ENCODE results near the gene ZNF574. TPM values are rescaled to one million over a fixed set of nuclear protein-coding genes. Genes with fewer than 3 reads are reported as not detected.

The ZNF574 gene
- total RNA-seq, 1 experiment from 2014 or later, result 31.5 TPM

DNA sequence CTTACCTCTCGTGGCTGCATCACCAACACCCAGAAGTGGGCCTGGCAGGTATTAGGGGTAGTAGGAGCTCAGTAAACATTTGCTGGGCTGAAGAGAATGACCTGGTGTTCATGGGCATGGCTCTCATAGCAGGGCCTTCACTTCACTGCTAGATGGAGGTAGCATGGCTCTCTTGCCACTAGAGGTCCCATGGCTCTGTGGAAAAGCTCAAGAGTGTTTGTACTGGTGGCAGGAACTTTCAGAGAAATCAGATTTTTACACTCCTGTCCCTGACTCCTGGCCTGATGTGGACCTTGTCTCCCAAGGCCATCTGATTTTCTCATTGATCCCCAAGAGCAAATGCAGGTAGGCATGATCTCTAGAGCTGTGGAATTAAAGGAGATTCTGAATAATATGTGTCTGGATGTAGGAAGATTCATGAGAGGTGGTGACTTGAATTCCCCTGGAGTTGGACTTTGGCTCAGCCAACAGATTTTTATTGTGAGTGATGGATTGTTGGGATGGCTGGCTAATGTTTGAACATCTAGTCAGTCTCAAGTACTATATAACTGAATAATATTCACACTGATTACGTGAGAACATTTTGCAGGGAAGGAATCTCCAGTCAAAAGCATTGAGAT, 5.7 kb downstream of the ZNF574 start:
- H3K4me1 ChIP-seq, result no peaks in the 10 kb centered on the region
- H3K27me3 ChIP-seq, result no peaks in the 10 kb centered on the region
- peak in 1 of 2 experiments; percentile 44 for DNase-seq
- peaks cover 47% of the 10 kb centered on the region for H3K36me3 ChIP-seq
- no peak overlapping the region for H3K27ac ChIP-seq
- H3K4me3 ChIP-seq, result no peak overlapping the region
- no peaks in the 10 kb centered on the region for H3K9me3 ChIP-seq (replicated peaks)

DNA sequence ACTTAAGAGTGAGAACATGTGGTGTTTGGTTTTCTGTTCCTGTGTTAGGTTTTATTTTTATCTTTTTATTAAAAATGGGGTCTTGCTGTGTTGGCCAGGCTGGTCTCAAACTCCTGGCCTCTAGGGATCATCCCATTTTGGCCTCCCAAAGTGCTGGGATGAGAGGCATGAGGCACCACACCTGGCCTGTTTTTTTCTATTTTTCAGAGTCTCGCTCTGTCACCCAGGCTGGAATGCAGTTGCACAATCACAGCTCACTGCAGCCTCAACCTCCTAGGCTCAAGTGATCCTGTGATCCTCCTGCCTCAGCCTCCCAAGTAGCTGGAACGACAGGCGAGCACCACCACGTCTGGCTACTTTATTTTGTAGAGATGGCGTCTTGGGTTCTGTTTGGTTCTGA, 7.6 kb downstream of the ZNF574 start:
- Histone ChIP-seq H3K9me3 (replicated peaks) (no peaks in the 10 kb centered on the region), H3K4me1 (peaks cover 2% of the 10 kb centered on the region), H3K27ac (no peak overlapping the region), H3K36me3 (peaks cover 43% of the 10 kb centered on the region), H3K4me3 (no peak overlapping the region), H3K27me3 (no peaks in the 10 kb centered on the region)
- DNase-seq, result no peak

DNA sequence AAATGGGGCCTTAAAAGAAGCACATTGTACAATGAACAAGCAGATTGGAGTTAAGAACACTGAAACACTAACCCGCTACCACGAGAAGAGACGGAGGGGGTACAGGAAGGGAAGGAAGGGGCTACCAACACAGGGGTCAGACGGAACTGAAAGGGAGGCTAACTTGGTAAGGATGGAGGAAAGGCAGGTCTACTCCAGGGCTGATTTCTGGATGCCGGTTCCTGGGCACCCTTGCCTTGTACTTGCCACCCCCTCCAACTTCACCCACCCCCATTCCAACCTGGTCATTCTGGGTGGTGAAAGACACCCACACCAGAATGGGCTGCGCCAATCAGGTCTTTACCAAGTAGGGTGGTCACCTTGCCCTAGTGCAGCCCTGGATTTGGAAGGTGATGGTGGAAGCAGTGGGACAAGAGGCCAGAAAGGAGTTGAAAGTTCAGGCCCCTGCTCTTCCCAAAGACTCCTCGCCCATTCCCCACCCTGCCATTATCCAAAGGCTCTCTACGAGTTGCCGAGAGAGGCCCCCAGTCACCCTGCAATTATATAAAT, 10.3 kb downstream of the ZNF574 start:
- Histone ChIP-seq H3K27me3 (peaks cover 2% of the 10 kb centered on the region; the same call in 1 of the 2 replicates), H3K27ac (no peak overlapping the region), H3K4me1 (peaks cover 6% of the 10 kb centered on the region), H3K4me3 (no peak overlapping the region), H3K36me3 (peaks cover 18% of the 10 kb centered on the region), H3K9me3 (replicated peaks) (no peaks in the 10 kb centered on the region)
- DNase-seq, result no peak

DNA sequence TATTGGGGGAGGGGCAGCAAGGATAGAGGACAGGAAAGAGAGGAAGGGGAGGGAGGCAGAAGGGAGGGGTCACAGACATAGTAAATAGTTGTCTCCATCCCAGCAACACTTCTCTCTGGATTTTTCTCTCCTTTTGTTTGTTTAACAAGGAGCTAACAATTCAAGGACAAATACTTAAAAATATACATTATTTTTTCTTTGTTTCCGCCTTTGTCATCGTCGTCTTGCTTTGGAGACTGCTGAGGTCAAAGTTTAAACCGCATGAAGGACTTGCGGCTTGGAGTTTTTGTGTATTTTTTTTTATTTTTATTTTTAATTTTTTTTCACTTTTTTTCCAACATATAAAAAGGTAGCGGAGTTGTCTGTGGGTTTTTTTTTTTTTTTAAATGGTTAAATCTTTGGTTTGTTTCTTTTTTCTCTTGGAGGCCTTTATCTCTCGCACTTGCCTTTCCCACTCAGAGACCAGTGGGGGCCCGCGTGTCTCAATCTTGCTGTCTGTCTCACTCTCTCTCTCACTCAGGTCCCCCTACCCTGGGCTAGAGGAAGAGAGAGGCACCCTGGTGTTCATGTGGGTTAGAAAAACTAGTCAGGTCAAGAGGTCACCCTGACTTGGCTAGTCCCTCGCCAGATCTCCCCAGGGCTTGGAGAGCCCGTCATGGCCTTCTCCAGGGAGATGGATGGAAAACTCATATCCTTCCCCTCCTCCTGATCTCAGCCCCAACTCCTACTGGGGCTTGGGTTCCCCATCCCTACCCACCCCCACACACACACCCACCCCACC, 11.0 kb downstream of the ZNF574 start:
- no peak for DNase-seq
- Histone ChIP-seq H3K9me3 (replicated peaks) (no peaks in the 10 kb centered on the region), H3K4me3 (no peak overlapping the region), H3K27ac (no peak overlapping the region), H3K36me3 (peaks cover 11% of the 10 kb centered on the region), H3K27me3 (peaks cover 8% of the 10 kb centered on the region; the same call in 1 of the 2 replicates), H3K4me1 (peaks cover 9% of the 10 kb centered on the region)

DNA sequence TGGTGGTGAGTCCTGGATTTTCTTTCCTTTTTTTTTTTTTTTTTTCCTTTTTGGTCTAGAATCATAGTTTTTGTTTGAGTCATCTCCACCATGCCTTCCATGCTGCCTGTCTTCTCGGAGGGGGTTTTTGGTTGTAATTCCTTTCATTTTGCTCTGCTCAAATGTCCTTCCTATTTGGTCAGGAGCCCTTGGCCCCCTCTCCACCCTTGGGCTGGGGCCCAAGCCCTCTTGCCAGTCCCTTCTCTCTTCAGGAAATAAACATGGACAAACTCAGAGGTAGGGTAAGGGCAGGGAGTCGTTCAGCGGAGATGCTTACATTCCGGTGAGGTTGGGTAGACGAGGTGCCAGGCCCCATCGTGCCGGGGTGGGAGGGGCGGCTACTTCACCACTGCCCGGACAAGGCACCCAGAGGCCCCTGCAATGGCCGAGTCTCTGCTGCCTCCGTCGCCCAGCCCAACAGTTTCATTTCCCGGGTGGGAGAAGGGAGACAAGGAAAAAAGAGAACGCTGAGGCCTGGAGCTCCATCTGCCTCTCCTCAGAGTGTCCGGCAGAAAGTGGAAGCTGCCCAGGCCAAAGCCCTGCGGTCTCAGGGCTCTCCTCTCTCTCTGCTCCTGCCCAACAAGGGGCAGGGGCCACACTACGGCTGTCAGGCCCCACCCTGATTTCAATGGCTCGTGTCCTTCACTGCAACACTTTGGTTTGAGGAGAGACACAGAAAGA, 12.7 kb downstream of the ZNF574 start:
- no peak for DNase-seq

DNA sequence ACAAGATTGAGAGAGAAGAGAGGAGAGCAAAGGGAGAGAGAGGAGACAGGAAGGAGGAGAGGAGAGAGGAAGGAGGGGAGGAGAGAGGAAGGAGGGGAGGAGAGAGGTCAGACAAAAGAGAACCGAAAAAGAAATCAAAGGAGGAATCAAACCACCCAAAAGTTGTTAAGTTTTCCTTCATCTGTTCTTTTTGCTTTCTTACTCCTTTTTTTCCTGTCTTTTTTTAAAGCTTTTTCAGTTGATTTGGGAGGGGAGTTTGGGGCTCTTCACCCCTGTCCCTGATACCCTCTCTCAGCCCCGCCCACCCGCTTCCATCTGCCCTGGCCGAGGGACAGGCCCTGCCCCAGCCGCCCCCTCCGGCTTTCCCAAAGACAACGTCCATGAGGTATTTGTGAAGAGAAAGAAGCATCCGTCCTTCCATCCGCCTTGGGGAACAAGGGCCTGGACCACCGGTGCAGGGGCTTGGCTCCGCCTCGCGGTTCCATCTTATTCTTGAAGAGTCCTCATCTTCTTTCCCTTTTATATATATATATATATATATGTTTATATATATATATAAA, 13.3 kb downstream of the ZNF574 start:
- H3K9me3 ChIP-seq (replicated peaks), result no peaks in the 10 kb centered on the region
- no peak overlapping the region for H3K27ac ChIP-seq
- no peak for DNase-seq
- peaks cover 8% of the 10 kb centered on the region; the same call in 1 of the 2 replicates for H3K27me3 ChIP-seq
- peaks cover 9% of the 10 kb centered on the region for H3K4me1 ChIP-seq
- no peaks in the 10 kb centered on the region for H3K36me3 ChIP-seq
- no peak overlapping the region for H3K4me3 ChIP-seq

More for the DNA sequence above, 12.7 kb downstream of the ZNF574 start:
- no peak overlapping the region for H3K4me3 ChIP-seq
- H3K36me3 ChIP-seq, result 0 out of 2 replicates have a peak, but pooled peaks cover 3% of the 10 kb centered on the region
- H3K9me3 ChIP-seq (replicated peaks), result no peaks in the 10 kb centered on the region
- peaks cover 9% of the 10 kb centered on the region for H3K4me1 ChIP-seq
- H3K27me3 ChIP-seq, result peaks cover 8% of the 10 kb centered on the region; the same call in 1 of the 2 replicates
- H3K27ac ChIP-seq, result no peak overlapping the region

DNA sequence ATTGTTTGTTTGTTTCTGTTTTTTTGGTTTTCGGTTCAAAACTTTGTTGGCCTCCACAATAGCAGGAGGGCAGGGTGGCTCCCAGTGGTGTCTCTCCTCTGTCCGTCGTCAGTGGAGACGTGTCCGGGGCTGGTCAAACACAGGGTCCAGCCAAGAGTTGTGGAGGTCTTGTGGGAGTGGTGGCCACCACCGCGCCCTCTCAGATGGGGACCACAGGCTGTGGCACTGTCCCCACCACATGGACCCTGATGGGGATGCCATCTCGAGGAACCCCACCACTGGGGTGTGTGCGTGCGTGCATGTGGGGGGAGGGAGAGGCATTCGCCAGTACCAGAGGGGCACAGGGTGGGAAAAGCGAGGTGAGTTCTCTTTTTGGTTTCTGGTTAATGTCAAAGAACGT, 13.8 kb downstream of the ZNF574 start:
- Histone ChIP-seq H3K36me3 (no peaks in the 10 kb centered on the region), H3K4me3 (no peak overlapping the region), H3K27ac (no peak overlapping the region), H3K27me3 (peaks cover 8% of the 10 kb centered on the region; the same call in 1 of the 2 replicates), H3K4me1 (peaks cover 9% of the 10 kb centered on the region), H3K9me3 (replicated peaks) (no peaks in the 10 kb centered on the region)
- DNase-seq, result no peak

DNA sequence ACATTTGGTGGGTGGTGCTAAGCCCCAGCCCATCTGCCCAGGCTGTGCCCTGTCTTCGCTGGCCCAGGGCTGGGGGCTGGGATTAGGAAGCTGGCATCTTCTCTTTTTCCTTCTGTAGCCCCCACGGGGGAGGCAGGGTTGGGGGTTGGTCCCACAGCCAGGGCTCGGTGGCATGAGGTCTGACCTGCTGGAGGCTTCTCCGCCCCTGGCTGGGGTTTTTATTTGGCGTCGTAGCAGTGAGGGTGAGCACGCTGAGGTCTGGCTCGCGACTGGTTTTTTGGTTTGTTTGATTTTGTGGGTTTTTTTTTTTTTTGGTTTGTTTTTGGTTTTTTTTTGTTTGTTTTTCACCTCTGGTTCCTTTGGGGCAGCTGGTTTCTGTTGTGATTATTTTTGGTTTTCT, 14.7 kb downstream of the ZNF574 start:
- no peak overlapping the region for H3K27ac ChIP-seq
- no peak overlapping the region for H3K4me3 ChIP-seq
- H3K36me3 ChIP-seq, result no peaks in the 10 kb centered on the region
- H3K27me3 ChIP-seq, result peaks cover 8% of the 10 kb centered on the region; the same call in 1 of the 2 replicates
- no peaks in the 10 kb centered on the region for H3K9me3 ChIP-seq (replicated peaks)
- no peak for DNase-seq
- H3K4me1 ChIP-seq, result peaks cover 9% of the 10 kb centered on the region

DNA sequence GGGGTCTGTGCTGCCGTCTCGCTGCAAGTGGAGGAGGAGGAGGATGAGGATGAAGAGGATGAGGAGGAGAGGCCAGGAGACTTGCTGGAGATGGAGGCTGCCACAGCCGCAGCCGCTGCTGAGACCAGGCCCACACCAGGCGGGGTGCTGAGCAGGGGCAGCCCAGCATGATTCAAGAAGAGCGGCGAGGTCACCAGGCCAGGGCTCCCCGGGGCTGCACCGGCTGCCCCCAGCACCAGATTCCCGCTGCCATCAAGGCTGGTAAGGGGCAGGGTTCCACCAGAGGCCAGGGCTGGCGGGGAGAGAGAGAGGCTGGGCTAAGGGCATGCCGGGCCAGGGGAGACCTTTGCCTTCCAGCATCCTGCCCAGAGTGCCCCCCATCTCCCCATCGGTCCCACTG, 15.3 kb downstream of the ZNF574 start:
- Histone ChIP-seq H3K27me3 (peaks cover 8% of the 10 kb centered on the region; the same call in 1 of the 2 replicates), H3K36me3 (no peaks in the 10 kb centered on the region), H3K9me3 (replicated peaks) (no peaks in the 10 kb centered on the region), H3K4me1 (peaks cover 9% of the 10 kb centered on the region), H3K4me3 (no peak overlapping the region), H3K27ac (no peak overlapping the region)
- no peak for DNase-seq

DNA sequence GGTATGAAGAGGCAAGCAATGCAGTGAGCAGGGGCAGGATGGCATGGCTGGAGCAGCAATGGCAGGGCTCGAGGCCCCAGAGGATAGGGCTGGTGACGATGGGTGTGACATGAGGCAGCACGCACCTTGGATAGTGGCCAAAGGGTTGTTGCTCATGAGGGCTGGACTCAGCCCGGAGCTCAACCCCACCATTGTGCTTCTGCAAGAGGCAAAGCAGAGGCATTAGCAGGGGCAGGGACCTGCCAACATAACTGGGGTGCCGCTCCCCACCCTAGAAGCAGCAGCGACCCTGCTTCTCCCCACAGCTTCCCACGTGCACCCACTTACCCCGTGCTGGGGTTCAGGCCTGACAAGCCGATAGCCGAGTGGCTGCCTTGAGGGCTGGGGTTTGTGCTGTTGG, 15.8 kb downstream of the ZNF574 start:
- Histone ChIP-seq H3K27ac (no peak overlapping the region), H3K9me3 (replicated peaks) (no peaks in the 10 kb centered on the region), H3K4me3 (no peak overlapping the region), H3K36me3 (no peaks in the 10 kb centered on the region), H3K27me3 (peaks cover 11% of the 10 kb centered on the region; the same call in 1 of the 2 replicates), H3K4me1 (peaks cover 9% of the 10 kb centered on the region)
- DNase-seq, result peak in 1 of 2 experiments; percentile 51

DNA sequence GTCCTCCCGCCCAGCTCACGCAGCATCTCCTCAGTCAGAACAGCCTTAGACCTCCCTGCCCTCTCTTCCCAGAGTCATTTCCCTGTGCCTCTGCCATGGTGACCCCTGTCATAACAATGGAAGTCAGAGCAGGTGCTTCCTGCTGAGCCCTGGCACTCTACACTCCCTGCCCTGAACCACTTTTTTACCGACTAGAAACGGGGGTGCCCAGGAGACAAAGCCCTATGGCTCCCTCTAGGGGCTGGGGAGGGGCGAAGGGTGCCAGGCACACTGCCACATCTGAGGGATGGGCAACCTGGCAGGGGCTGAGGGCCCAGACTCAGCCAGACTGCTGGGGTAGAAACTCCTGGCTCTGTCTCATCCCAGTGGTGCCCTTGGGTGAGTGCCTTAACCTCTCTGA, 16.4 kb downstream of the ZNF574 start:
- no peak overlapping the region for H3K4me3 ChIP-seq
- H3K27ac ChIP-seq, result no peak overlapping the region
- peaks cover 11% of the 10 kb centered on the region; the same call in 1 of the 2 replicates for H3K27me3 ChIP-seq
- peak; percentile 67 to 81 for DNase-seq
- no peaks in the 10 kb centered on the region for H3K9me3 ChIP-seq (replicated peaks)
- no peaks in the 10 kb centered on the region for H3K36me3 ChIP-seq
- H3K4me1 ChIP-seq, result peaks cover 9% of the 10 kb centered on the region

DNA sequence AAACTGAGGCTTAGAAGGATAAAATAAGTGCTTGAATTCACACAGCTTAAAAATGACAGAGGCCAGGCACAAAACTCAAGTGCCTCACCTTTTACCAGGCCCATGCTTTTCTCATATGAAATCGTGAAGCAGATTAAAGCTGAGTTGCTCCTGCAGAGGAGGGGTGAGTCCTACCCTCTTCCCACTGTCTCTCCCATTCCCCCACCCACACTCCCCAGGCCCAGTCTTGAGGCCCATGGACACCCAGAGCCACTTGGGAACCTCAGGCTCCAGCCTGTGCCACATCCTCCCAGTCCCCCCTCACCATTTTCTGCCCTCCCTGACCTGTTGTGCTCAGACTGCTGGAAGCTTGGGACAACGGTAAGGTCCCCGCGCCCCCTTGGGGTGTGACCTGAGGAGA, 17.5 kb downstream of the ZNF574 start:
- H3K36me3 ChIP-seq, result no peaks in the 10 kb centered on the region
- H3K4me1 ChIP-seq, result peaks cover 8% of the 10 kb centered on the region
- H3K27me3 ChIP-seq, result peaks cover 11% of the 10 kb centered on the region
- DNase-seq, result no peak
- H3K27ac ChIP-seq, result no peak overlapping the region
- no peak overlapping the region for H3K4me3 ChIP-seq
- no peaks in the 10 kb centered on the region for H3K9me3 ChIP-seq (replicated peaks)

DNA sequence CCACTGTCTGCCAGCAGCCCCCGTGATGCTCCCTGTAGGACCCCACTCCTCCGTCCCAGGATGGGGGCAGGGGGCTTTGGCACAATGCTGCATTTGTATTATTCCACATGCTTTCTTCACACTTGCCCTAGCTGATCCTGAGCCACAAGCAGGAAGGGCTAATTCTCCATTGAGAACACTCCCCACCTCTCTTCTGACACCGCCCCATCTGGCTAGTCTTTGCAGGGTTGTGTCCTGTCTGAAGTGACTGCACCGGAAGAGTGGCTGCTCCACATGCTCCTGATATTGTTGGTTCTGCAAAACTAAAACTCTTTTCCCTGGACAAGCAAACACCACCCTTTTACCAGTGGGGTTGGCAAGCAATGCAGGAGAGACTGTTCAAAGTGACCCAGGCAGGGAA, 18.0 kb downstream of the ZNF574 start:
- no peaks in the 10 kb centered on the region for H3K36me3 ChIP-seq
- H3K27ac ChIP-seq, result no peak overlapping the region
- DNase-seq, result no peak
- H3K4me3 ChIP-seq, result no peak overlapping the region
- peaks cover 11% of the 10 kb centered on the region for H3K27me3 ChIP-seq
- peaks cover 4% of the 10 kb centered on the region for H3K4me1 ChIP-seq
- H3K9me3 ChIP-seq (replicated peaks), result no peaks in the 10 kb centered on the region

DNA sequence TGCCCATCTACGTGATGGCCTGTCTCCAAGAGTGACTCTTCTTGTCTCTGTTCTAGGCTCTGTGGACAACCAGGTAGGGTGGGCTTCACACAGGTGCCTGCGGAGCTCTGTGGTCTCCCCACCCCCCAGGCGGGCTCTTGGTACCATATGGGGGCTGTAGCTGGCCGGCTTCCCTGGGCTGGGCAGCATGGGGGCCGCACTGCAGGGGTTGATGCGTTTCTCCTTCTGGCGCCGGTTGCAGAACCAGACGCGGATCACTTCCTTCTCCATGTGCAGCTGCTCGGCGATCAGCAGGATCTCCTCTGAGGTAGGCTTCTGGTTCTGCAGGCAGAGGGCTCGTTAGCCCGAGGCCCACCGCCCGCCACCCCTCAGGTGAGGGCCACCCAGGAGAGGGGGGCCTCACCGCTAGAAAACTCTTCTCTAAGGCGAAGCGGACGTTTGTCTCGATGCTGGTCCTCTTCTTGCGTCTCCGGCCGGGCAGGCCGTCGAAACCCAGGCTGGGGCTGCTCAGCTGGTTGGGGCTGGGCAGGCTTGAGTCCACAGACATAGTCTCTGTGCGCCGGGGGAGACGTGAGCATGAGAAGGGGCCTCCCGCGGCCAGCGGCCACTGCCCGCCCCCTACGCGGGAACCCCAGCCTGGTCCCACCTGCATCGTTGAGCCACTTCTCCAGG, 19.3 kb downstream of the ZNF574 start:
- Histone ChIP-seq H3K9me3 (replicated peaks) (no peaks in the 10 kb centered on the region), H3K36me3 (no peaks in the 10 kb centered on the region), H3K4me1 (peaks cover 3% of the 10 kb centered on the region; the same call in 1 of the 2 replicates), H3K4me3 (no peak overlapping the region), H3K27ac (no peak overlapping the region), H3K27me3 (peaks cover 11% of the 10 kb centered on the region)
- DNase-seq, result no peak
